Stomach smooth muscle (tissue), 2 donors: ENCODE measurements around the gene MTHFD2L.

Source experiments
- H3K27ac ChIP-seq: one replicate; pipeline ENCODE4 v1.7.0; 2013; ENCODE audit warnings: mild to moderate bottlenecking, low read length, inconsistent platforms
- H3K27me3 ChIP-seq, 2 donors: one replicate each; pipeline ENCODE4 v1.7.0; 2013; ENCODE audit warnings: low read length in 2 of 2; ENCODE audit not compliant: insufficient read depth in 2 of 2, control insufficient read depth in 1 of 2
- H3K36me3 ChIP-seq, 2 donors: one replicate each; pipeline ENCODE4 v1.7.0; 2013; ENCODE audit warnings: low read length in 2 of 2; ENCODE audit not compliant: control insufficient read depth in 2 of 2, insufficient read depth in 2 of 2
- H3K4me1 ChIP-seq: one replicate; pipeline ENCODE4 v1.7.0; 2013; ENCODE audit warnings: low read length; ENCODE audit not compliant: control insufficient read depth, insufficient read depth
- H3K4me3 ChIP-seq, 2 donors: one replicate each; pipeline ENCODE4 v1.7.0; 2013; ENCODE audit warnings: low read length in 2 of 2
- H3K9ac ChIP-seq, 2 donors: one replicate each; pipeline ENCODE4 v1.7.0; 2013; ENCODE audit warnings: low read length in 2 of 2, mild to moderate bottlenecking in 1 of 2
- H3K9me3 ChIP-seq, 2 donors: one replicate each; pipeline ENCODE4 v1.7.0; 2013; ENCODE audit warnings: low read length in 2 of 2; ENCODE audit not compliant: control insufficient read depth in 2 of 2
- donor health status: healthy.
- donor health status: Pancreatic carcinoma.

The MTHFD2L gene

DNA sequence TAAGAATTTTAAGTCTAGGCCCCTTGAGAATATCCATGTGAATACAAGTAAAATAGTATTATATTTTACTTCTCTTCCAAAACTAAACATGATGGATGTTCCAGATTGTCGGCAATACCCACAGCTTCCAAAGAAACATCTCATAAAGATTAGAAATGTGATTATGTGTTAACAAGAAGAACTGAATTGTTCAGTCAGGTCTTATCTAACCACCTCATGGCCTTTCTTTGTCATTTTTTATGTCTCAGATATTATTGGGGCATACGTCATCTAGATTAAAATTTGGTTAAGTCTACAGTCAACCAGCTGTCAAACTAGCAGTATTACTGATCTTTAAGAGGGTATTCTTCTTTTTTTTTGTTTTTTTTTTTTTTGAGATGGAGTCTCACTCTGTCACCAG is 160.4 kb downstream of the MTHFD2L start:
- no peaks in the 10 kb centered on the region for H3K9me3 ChIP-seq
- H3K9ac ChIP-seq, result no peak overlapping the region
- no peaks in the 10 kb centered on the region for H3K36me3 ChIP-seq
- no peak overlapping the region for H3K4me3 ChIP-seq
- H3K4me1 ChIP-seq, result no peaks in the 10 kb centered on the region
- H3K27me3 ChIP-seq, result no peaks in the 10 kb centered on the region
- H3K27ac ChIP-seq, result no peak overlapping the region

DNA sequence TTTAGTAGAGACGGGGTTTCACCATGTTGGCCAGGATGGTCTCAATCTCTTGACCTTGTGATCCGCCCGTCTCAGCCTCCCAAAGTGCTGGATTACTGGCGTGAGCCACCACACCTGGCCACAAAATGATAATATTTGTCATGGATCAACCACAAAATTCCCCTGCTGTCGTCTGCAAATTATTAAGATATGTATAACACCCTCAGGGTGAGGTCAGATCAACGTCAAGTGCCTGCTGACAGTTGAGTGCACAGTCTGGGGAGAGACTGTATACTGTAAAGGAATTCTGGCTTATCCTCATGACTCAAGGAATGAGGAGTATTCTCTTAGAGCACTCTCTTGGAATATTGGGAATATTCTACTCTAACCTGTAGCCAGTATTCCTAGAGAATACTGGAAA is 161.6 kb downstream of the MTHFD2L start:
- Histone ChIP-seq H3K4me3 (no peak overlapping the region), H3K36me3 (no peaks in the 10 kb centered on the region), H3K27ac (no peak overlapping the region), H3K4me1 (no peaks in the 10 kb centered on the region), H3K27me3 (no peaks in the 10 kb centered on the region), H3K9me3 (no peaks in the 10 kb centered on the region), H3K9ac (no peak overlapping the region)

- no peaks in the 10 kb centered on the region for H3K9me3 ChIP-seq
- H3K27ac ChIP-seq, result no peak overlapping the region
- no peak overlapping the region for H3K4me3 ChIP-seq
- no peaks in the 10 kb centered on the region for H3K4me1 ChIP-seq
- H3K27me3 ChIP-seq, result no peaks in the 10 kb centered on the region
- H3K9ac ChIP-seq, result no peak overlapping the region
- H3K36me3 ChIP-seq, result no peaks in the 10 kb centered on the region
Measured at GRCh38 chr4:74320559-74321118, 162.7 kb downstream of the MTHFD2L start.

DNA sequence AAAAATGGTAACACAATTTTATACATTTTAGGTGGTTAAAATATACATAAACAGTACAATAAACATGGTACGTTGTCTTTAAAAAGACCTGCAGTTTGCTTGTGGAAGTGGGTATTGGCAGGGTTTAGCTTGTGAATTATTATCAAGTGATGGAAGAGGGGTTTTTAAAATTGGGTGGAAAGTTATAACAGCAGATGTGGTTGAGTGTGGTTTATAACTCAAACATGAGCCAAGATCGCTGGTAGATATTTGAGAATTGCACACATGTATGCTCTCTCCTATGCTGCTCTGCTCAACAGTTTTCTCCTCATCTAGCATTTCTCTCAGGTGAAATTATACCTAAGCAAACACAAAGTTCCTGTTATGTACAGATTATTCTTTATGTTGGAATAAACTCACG is 164.4 kb downstream of the MTHFD2L start:
- Histone ChIP-seq H3K27ac (no peak overlapping the region), H3K4me1 (no peaks in the 10 kb centered on the region), H3K9ac (no peak overlapping the region), H3K36me3 (no peaks in the 10 kb centered on the region), H3K27me3 (no peaks in the 10 kb centered on the region), H3K9me3 (no peaks in the 10 kb centered on the region), H3K4me3 (no peak overlapping the region)

GRCh38 chr4:74323663-74324062 is 165.7 kb downstream of the MTHFD2L start:
- H3K4me1 ChIP-seq, result no peaks in the 10 kb centered on the region
- no peaks in the 10 kb centered on the region for H3K27me3 ChIP-seq
- no peak overlapping the region for H3K9ac ChIP-seq
- H3K36me3 ChIP-seq, result no peaks in the 10 kb centered on the region
- no peak overlapping the region for H3K27ac ChIP-seq
- no peak overlapping the region for H3K4me3 ChIP-seq
- H3K9me3 ChIP-seq, result no peaks in the 10 kb centered on the region

DNA sequence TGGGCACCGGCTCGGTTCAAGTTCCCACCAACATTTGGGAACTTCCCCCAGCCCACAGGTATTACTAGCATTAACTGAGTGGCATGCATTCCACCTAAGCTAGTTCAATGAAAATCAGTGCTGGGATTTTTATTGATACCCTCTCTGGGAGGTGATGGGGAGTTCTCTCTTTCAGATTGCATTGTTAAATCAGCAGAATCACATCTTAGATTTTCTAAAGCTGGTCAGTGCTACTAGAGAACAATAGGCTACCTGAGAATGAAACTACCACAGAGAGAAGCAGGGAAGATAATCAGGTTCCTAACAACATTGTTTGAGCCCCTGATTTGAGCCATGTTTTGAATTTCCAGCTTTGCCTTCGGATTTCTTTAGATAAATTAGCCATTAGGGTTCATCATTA is 166.3 kb downstream of the MTHFD2L start:
- no peak overlapping the region for H3K4me3 ChIP-seq
- no peaks in the 10 kb centered on the region for H3K27me3 ChIP-seq
- H3K9ac ChIP-seq, result no peak overlapping the region
- no peaks in the 10 kb centered on the region for H3K9me3 ChIP-seq
- H3K36me3 ChIP-seq, result no peaks in the 10 kb centered on the region
- H3K27ac ChIP-seq, result no peak overlapping the region
- H3K4me1 ChIP-seq, result no peaks in the 10 kb centered on the region

- no peaks in the 10 kb centered on the region for H3K27me3 ChIP-seq
- H3K9me3 ChIP-seq, result no peaks in the 10 kb centered on the region
- H3K9ac ChIP-seq, result no peak overlapping the region
- H3K36me3 ChIP-seq, result no peaks in the 10 kb centered on the region
- no peak overlapping the region for H3K4me3 ChIP-seq
- no peak overlapping the region for H3K27ac ChIP-seq
- no peaks in the 10 kb centered on the region for H3K4me1 ChIP-seq
Measured at GRCh38 chr4:74325886-74326285, 168.0 kb downstream of the MTHFD2L start.

GRCh38 chr4:74327762-74328161 is 169.8 kb downstream of the MTHFD2L start:
- no peak overlapping the region for H3K4me3 ChIP-seq
- no peaks in the 10 kb centered on the region for H3K4me1 ChIP-seq
- no peak overlapping the region for H3K27ac ChIP-seq
- no peaks in the 10 kb centered on the region for H3K36me3 ChIP-seq
- H3K9me3 ChIP-seq, result no peaks in the 10 kb centered on the region
- H3K9ac ChIP-seq, result no peak overlapping the region
- H3K27me3 ChIP-seq, result no peaks in the 10 kb centered on the region

- Histone ChIP-seq H3K36me3 (no peaks in the 10 kb centered on the region), H3K9me3 (no peaks in the 10 kb centered on the region), H3K4me3 (no peak overlapping the region), H3K4me1 (no peaks in the 10 kb centered on the region), H3K27me3 (no peaks in the 10 kb centered on the region), H3K9ac (no peak overlapping the region), H3K27ac (no peak overlapping the region)
Measured at GRCh38 chr4:74328501-74328900, 170.6 kb downstream of the MTHFD2L start.

- H3K4me3 ChIP-seq, result no peak overlapping the region
- H3K27ac ChIP-seq, result no peak overlapping the region
- H3K36me3 ChIP-seq, result no peaks in the 10 kb centered on the region
- no peak overlapping the region for H3K9ac ChIP-seq
- no peaks in the 10 kb centered on the region for H3K4me1 ChIP-seq
- no peaks in the 10 kb centered on the region for H3K27me3 ChIP-seq
- H3K9me3 ChIP-seq, result no peaks in the 10 kb centered on the region
Measured at GRCh38 chr4:74329307-74329706, 171.4 kb downstream of the MTHFD2L start.

DNA sequence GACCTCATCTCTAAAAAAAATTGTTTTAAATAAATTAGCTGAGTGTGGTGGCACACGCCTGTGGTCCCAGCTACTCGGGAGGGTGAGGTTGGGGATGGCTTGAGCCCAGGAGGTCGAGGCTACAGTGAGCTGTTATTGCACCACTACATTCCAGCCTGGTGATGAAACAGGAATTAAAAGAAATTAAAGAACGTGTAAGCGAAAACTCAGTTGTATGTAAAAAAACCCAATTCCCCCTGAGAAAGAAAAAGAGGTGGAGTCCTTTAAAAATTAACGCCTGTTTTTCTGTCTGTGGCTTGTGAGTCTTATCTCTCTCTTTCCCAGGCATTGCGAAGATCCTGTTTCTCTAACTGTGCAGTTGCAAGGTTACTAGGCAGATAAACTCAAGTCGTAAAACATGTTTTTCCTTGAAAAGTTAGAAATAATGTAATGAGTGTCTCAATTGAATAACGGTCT is 172.4 kb downstream of the MTHFD2L start:
- H3K27ac ChIP-seq, result no peak overlapping the region
- no peaks in the 10 kb centered on the region for H3K27me3 ChIP-seq
- no peak overlapping the region for H3K9ac ChIP-seq
- no peaks in the 10 kb centered on the region for H3K4me1 ChIP-seq
- H3K4me3 ChIP-seq, result no peak overlapping the region
- H3K36me3 ChIP-seq, result no peaks in the 10 kb centered on the region
- no peaks in the 10 kb centered on the region for H3K9me3 ChIP-seq
